Stimulated activated CD8-positive, alpha-beta memory T cell treated with anti-CD3 and anti-CD28 coated beads, Interleukin-15, amount 100 ng/mL, for 4 hours (primary cell): ENCODE measurements around the gene CA5A.
"Not testable (repeated sequence)": the region's sequence is repeated elsewhere in the genome, so short reads cannot be mapped to it uniquely, and the experiment has no call there.

Source experiments
- DNase-seq, 2 donors: peaks; one replicate each; pipeline ENCODE4 v3.0.0-alpha.2; 2020; ENCODE audit warnings: low read depth in 2 of 2

Gene CA5A

DNA sequence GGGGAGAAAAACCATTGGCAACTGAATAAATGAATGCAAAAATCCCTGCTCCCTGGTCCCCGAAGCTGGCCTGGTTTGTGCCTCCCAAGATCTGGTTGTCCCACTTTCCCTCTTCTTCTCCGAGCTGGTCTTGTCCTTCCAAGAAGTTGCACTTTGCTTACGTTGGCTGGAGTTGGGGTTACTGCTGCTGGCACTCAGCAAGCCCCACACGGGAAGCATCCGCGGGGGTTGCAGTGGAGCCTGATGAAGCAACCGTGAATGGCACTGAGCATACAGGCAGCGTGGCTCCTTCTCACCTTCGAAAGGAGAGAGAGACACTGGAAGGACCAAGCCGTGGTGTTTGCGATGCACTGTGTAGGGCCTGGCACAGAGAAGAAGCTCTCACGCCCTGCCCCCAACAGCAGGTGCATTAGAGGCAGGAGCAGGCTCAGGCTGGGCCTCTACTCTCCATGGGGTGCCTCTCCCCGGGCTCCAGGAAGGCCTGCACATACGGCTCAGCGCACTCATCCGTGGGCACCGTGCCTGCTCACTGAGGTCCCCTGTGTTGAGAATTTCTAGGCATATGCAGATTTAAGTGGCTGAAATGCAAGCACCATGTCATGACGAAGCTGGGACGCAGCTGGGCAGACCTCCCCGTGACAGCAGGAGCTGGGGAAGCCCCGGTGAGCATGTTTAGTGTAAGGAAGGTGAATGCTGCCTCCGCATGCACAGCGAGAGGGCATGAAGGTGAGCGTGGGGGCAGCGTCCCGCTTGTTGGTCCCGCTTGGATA lies 12.1 kb downstream of the CA5A start:
- DNase-seq = no peak

DNA sequence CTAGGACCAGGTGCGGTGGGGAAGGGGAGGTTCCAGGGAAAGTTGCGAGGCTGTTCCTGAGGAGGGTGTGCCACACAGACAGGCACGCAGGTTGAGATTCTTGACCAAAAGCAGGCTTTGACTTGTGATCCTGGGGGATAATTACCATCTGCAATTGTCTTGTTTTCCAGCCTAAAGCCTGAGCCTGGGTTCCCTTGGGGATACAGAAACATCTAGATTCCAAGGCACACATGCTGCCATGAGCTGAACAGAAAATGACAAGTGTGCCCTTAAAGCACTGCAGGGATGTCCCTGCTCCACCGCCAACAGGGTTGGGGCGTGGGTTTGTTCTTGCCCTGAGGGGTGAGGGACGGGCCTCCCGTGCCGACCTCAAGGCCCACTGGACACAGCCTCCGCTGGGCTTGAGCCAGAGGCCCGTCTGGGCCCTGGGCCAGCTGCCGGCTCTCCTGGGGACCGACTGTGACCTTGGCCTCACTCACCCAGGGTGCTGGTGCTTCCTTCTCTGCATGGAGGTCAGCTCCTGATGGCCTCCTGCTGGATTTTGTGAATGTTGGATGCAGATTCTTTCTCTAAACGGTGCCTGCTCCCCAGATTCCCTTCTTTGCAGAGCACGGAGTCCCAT lies 14.0 kb downstream of the CA5A start:
- no peak for DNase-seq

DNA sequence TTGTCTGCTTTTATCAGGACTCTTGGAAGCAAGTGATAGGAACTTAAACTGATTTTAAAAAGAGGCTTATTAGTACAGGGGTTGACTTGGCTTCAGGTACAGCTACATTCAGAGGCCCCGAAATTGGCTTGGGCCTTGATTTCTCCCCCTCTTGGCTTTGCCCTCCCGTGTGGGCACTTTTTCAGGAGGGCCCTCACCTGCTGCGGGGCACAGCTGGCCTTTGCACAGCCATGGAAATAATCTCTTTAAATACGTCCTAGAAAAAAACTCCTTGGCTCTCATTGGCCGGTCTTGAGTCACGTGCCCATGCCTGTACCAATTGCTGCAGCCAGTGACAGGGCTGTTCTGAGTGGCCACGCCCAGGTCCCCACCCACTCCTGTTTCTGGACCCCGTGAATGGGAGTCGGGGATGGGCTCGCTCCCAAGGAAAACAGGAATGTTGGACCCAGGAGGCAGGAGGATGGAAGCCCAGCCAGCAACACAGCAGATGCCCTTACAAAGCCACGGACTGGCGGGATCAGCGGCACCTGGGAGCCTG lies 15.0 kb downstream of the CA5A start:
- no peak for DNase-seq

DNA sequence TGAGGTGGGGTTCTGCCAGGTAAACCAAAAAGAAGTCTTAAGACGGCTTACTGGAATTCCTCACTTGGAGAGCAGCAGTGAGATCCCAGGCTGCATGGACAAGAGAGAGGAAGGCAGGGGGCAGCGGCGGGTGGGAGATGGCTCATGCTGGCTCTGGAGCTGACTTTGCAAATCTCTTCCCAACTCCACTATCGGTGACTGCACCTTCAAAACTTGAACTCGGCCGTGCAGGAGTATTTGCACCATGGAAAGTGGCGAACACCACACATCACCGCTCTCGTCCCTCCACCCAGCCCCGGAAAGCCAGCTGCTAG lies 16.7 kb downstream of the CA5A start:
- DNase-seq = no peak

DNA sequence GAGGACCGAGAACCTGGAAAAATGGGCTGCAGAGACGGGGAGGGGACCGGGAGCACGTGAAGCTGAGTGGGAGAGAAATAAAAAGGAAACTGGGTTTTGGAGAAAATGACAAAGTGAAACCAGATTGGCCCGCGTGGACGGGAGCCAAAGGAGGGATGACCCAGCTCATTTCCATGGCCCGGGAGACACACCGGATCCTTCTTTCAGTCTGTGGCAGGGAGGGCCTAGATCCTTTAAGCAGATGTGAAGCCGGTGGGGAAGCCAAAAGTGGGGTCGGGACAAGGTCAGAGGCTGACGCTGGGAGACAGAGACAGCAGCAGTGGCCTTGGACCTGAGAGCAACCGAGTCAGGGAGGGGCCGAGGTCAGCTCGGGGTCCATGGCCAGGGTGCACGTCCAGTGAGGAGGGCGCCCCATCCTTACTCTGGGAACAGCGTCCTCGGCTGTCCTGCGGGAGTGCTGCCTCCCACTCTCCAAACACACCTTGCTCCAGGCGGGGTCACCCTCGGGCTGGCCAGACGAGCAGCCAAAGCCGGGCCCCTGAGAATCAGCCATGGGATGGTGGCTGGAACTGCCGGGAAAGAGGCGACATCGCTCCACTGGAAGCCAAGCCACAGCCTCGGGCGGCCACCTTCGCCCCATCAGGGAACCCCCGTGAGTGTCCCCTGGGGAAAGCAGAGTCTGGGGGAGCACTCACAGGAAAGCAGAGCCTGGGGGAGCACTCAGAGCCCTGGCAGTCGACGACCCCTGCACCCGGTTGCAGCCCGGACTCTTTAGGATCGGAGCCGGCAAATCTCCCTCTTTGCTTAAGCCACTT lies 17.3 kb downstream of the CA5A start:
- no peak for DNase-seq

DNA sequence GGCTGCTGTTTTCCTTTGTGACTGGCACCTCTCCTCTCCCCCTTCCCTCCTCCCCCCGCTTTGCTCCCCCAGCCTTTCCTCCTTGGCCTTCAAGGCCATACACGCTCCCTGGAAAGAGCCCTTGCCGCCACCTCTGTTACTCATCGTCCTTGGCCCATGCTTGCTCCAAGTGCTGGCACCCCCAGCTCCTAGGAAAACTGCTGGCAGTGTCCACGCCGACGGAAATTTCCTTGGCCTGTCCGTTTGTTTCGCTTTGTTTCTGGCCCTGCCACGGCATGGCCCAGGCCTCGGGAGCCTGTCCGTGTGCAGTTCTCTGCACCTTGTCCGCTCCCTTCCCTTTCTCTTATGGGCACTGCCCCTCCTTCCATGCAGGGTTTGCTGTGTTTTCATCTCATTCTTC lies 18.0 kb downstream of the CA5A start:
- DNase-seq = no peak

DNA sequence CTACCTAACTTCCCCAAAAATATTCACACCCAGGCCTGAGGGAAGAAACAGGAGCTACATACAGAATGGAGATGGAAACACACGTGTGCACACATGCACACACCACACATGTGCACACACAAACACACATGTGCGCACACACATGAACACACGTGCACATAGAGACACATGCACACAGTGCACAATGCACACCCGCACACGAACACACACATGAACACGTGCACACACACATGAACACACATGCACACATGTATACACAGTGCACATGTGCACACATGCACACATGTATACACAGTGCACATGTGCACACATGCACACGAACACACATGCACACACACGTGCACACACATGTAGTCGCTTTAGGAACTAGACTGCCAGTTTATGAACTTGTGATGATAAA lies 18.8 kb downstream of the CA5A start:
- no peak for DNase-seq

DNA sequence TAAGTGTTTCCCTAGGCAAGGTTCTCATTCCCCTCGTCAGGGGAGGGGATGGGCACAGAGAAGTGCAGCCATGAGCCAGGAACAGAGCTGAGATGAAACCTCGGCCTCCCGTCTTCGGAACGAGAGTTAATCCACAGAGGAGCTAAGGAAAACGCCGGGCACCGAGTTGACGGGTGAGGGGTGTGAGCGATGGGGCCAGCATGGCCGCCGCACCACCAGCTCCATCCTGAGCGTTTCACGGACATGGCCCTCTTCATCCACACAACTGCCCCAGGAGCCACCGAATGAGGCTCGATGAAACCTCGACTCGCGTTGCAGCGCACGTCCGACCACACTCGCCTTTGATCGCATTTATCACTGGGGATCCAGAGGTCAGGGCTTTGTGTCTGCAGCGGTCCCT lies 21.5 kb downstream of the CA5A start:
- no peak for DNase-seq

DNA sequence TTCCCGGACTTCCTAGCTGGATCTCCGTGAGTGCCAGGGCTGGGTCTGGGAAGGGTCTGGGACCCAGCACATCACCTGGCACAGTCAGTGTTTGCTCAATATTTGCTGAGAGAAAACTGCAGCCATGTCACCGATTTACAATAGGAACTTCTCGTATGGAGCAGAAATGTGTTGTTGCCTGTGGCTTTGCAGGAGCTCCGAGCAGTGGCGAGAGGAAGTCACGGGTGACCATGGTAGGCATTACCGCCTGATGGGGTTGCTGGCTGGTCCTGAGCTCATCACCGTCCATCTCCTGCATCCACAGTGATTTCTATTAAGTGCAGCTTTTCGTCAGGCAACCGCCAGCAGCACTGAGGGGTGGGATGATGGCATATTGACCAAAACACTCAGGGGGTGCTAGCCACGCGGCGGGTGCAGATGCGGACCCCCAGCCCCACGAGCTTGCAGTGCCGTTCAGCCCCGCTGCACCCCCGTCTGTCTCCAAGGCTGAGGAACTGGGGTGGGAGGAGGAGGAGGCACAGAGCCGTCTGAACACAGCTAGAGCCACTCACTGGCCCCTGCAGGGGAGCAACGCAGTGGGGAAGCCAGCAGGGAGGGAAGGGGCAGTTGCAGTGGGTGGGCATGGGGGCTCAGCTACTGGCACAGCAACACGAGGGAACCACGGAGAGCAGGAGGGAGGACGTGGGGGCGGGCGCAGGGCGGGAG lies 22.2 kb downstream of the CA5A start:
- DNase-seq = not testable (repeated sequence)

DNA sequence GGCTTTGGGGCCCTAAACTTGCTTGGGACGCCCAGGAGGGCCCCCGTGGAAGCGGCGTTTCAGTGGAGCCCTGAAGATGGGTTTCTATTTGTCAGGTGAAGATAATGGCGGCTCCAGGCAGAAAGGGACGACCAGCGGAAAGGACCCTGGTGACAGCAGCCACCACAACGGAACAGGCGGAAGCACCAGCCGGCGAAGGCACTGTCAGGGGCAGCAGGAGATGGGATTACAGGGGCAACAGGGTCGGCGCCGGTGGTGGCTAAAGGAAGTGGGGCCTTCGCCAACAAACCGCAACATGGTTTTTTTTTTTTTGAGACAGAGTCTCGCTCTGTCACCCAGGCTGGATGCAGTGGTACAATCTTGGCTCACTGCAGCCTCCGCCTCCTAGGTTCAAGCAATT lies 23.6 kb downstream of the CA5A start:
- not testable (repeated sequence) for DNase-seq

DNA sequence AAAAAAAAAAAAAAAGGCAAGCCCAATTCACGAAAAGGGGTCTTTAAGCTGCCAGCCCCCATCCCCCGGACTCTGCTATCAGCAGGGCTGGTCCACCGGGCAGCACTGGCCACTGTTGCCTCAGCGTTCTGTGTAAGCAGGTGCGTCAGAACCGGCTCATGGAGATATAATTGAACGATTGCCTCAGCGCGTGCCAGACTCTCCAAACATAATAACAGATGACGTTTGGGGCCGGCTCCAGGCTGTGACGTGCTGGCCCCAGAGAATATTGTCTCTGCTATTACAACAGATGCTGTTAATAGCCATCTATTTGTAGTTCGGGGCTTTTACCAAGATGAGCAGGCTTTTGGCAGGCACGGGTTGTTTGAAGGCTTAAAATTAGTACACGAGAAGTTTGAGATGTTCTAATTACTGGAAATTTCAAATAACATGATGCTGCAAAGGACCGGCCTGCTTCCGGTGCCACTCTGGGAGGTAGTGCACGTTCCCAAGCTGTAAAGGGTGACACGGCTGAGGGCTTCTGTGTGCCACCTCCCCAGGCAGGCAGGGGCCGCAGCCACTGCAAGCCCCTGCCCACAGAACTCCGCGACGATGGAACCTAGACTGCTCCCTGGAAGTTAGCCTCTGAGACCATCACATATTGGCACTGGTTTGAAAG lies 25.1 kb downstream of the CA5A start:
- DNase-seq = not testable (repeated sequence)

DNA sequence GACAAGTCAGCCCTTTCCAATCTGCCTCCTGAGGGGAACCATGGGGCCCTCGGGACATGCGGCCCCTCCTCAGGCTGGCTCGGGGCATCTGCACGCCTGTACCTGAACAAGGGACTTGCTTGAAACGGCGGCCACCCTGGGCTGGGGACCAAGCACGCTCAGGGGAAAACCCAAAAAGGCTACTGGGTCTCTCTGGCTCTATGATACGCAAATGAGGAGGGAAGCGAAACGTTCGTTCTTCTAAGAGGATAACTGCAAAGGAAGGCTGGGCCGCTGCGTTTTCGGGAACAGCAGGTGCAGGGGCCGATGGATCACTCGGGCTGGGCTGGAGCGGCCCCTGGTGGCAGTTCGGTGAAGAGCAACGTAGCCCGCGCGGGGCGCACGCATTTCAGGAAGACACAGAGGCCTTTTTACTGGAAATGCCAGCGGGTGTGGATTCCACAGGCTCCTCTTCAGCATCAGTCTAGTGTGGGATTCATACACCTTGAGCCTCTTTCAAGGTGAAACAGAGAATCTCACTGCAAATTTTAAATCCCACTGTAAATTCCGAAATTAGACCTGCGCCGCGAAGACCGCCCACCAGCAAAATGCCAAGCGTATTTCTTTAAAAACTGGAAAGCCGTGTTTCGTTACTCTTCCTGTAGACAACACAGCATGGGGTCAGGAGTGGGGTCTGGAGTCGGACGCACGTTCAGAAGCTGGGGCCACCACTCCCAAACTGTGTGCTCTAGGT lies 27.0 kb downstream of the CA5A start:
- DNase-seq = peak; percentile 62 to 64

DNA sequence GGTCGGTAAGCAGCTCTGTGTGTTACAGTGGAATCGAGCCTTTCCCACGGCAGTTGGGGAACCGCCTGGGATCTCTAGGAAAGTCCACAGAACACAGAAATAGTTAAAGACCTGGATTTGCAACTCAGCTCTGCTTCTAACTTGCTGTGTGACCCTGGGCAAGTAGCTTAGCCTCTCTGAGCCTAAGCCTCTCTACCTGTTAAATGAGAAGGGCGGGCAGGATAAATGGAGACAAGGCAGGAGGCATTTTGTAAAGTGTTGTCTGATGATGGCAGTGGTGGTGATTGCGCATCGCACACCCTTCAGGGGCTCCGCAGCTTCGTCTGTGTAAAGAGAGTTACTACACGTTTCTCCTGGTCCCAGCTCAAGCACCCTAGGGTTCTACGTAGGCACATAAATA lies 28.2 kb downstream of the CA5A start:
- not testable (repeated sequence) for DNase-seq

DNA sequence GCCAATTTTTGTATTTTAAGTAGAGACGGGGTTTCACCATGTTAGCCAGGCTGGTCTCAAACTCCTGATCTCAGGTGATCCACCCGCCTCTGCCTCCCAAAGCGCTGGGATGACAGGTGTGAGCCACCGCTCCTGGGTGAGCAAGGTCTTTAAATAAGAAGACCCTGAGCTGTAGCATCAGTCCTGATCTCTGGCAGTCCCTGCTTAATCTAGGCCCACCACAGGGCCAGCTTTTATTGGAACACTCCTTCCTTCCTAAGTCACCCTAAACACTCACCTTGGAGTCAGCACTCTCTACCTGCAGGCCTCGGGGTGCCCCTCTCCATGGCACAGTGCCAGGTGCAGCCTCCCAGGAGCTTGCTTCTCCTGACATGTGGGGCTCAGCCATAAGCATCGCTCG lies 30.8 kb downstream of the CA5A start:
- not testable (repeated sequence) for DNase-seq

DNA sequence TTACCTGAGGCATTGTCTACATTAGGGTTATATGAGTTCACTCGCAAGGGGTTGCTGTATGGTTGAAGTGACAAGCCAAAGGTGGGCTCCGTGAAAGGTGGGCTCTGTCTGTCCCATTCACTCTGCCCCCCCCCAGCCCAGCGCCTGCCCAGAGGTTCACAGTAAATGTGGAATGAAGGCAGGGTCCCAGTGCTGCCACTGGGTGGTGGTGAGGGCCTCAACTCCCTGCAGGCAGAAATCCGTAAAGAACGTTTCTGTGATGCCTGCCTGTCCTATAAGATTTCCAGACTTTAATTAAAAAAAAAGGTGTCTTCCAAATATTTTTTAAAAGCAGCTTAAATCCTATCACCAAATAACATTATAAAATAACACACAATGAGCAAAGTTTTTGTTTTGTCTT lies 31.4 kb downstream of the CA5A start:
- not testable (repeated sequence) for DNase-seq

DNA sequence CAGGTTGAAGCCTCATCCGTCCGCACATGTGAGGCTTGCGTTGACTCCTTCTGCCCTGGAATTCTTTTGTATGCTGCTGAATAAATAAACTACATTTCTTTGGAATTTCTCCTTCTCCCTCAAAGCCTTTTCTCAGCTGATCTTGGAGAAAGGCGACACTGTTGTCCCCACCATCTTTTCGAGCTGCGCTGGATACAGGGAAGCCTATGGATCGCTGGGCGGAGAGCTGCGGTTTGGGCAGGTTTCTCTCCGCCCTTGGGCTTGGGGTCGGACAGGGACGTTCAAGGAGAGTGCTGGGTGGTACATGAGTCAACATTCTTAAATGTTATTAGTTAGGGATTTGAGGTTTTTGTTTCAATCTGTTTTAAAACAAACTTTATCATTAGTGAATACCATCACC lies 35.8 kb downstream of the CA5A start:
- DNase-seq = not testable (repeated sequence)

DNA sequence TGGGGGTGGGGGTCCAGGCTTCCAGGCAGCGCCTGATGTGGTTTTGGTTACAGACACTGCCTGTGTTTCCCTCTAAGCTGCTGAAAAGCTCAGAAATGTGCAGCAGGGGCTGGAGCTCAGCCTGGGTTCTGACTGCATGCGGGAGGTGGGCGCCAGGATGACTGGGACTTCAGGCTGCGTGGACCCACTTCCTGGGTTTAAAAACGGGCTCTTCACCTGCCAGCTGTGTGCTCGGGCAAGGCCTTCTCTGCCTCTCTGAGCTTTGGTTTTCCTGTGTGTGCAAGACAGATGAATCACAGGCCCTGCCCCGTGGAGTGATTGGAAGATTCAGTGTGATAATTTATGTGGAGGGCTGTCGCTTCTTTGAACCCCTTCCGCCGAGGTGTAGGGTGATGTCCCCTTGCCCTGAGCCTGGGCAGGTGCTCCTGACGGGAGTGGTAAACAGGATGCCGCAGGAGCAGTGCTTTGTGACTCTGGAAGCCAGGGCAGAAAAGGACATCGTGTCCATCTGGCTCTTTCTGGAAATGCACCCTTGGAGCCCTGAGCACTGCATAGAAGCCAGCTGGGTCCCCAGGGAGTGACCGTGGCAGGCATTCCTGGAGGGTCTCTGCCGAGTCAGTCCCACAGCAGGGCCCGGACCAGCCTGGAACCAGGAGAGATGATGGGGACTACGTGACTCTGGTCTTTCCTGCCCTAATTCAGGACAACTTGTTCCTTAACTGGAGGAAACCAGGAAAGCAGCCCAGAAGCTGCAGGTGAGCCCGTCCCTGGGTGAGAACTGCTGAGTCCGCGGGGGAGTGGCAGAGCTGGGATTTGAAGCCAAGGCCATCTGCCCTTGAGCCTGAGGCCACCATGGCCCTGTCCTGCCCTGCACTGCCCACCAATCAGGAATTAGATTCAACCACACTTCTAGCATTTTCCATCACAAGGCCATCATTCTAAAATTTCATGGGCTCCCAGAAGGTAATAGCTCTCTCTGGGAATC lies 38.5 kb downstream of the CA5A start:
- peak; percentile 45 to 46 for DNase-seq

DNA sequence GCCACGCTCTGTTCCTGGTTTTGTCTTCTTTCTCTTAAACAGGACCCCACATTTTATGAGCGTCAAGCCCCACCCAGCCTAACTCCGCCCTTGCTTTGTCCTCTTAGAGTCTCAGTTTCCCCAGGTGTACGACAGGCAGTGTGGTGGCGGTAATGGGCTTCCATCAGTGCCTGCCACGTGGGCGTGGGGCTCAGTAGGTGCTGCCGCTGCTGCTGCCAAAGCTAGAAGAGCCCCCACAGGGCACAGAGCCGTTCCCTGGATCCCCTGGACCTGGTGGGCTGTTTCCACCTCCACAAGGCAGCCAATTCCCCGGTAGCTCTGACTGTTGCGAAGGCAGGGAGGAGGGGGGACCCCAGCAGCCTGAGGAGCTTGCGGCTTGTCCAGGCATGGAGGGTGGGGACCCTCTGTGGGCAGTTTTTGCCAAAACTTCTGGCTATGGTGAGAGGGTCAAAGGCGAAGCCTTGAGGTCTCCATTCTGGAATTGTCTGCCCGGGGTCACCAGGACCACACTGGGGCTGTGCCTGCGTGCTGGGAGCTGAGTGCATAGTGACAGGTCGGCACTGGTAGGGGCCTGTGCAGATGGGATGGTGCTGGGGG lies 39.3 kb downstream of the CA5A start:
- not testable (repeated sequence) for DNase-seq
